Limb (tissue), 2 donors: ENCODE data around the gene OAS3.
"Not testable (repeated sequence)": the region's sequence is repeated elsewhere in the genome, so short reads cannot be mapped to it uniquely, and the experiment has no call there.

Experiments
- DNase-seq, 2 donors: peaks; one replicate each; pipeline ENCODE4 v3.0.0-alpha.2; 2016; ENCODE audit errors: extremely low spot score in 2 of 2

OAS3 gene

GRCh38 chr12:112937741-112938719 lies at the start of gene OAS3:
OAS3 (plus strand) TSS chr12:112938474; CDS start chr12:112938531, 57 bp downstream.
- peak; percentile 61 to 68 for DNase-seq

- no peak for DNase-seq
These were observed 46.9 kb upstream of the OAS3 start for GRCh38 chr12:112891093-112892024.

- no peak for DNase-seq
These were observed 45.4 kb upstream of the OAS3 start for GRCh38 chr12:112892856-112893255.

- no peak for DNase-seq
These were observed 44.1 kb upstream of the OAS3 start for GRCh38 chr12:112894128-112894527.

GRCh38 chr12:112898380-112898779 lies 39.9 kb upstream of the OAS3 start:
- DNase-seq, result no peak

GRCh38 chr12:112900298-112901145 lies 37.8 kb upstream of the OAS3 start:
- DNase-seq, result no peak

- DNase-seq, result no peak
These were observed 37.0 kb upstream of the OAS3 start for GRCh38 chr12:112901271-112901670.

- no peak for DNase-seq
These were observed 33.7 kb upstream of the OAS3 start for GRCh38 chr12:112904571-112904970.

- DNase-seq, result no peak
These were observed 32.7 kb upstream of the OAS3 start for GRCh38 chr12:112905451-112906089.

GRCh38 chr12:112906712-112907414 lies 31.4 kb upstream of the OAS3 start, which contains the start of gene OAS1:
OAS1 (plus strand) TSS chr12:112906962; CDS start chr12:112907040, 78 bp downstream.
- peak in 1 of 2 donors; percentile 32 for DNase-seq

GRCh38 chr12:112907415-112908157 lies 30.7 kb upstream of the OAS3 start:
- no peak for DNase-seq

- DNase-seq, result no peak
These were observed 29.7 kb upstream of the OAS3 start for GRCh38 chr12:112908548-112908947.

- no peak for DNase-seq
These were observed 28.6 kb upstream of the OAS3 start for GRCh38 chr12:112909693-112910092.

GRCh38 chr12:112913038-112913688 lies 25.1 kb upstream of the OAS3 start:
- no peak for DNase-seq

GRCh38 chr12:112913888-112914287 lies 24.4 kb upstream of the OAS3 start:
- DNase-seq, result not testable (repeated sequence)

GRCh38 chr12:112916270-112916669 lies 22.0 kb upstream of the OAS3 start:
- no peak for DNase-seq

- no peak for DNase-seq
These were observed 19.2 kb upstream of the OAS3 start for GRCh38 chr12:112919121-112919520.

- DNase-seq, result no peak
These were observed 13.3 kb upstream of the OAS3 start for GRCh38 chr12:112924986-112925385.
